Karpas-422 (cell line): ENCODE measurements around the gene MAPKAPK3. TPM values are rescaled to one million over a fixed set of nuclear protein-coding genes. Genes with fewer than 3 reads are reported as not detected.

Source experiments
- DNase-seq: peaks from one replicate; pipeline ENCODE4 v3.0.0-alpha.2; 2015
- H2AFZ ChIP-seq: fragments of 200-600 bp; sonication (generic); 2 replicates; pipeline ENCODE4 v1.6.1; 2014; ENCODE audit warnings: antibody characterized with exemption, low read length, mixed read lengths
- H3K27ac ChIP-seq: fragments of 200-600 bp; sonication (generic); 2 replicates; pipeline ENCODE4 v1.5.1; 2014; ENCODE audit warnings: mild to moderate bottlenecking, low read length, moderate library complexity
- H3K27me3 ChIP-seq: fragments of 200-600 bp; sonication (generic); 2 replicates; pipeline ENCODE4 v1.6.1; 2014; ENCODE audit warnings: low read length, mixed read lengths
- H3K36me3 ChIP-seq: fragments of 200-600 bp; sonication (generic); 2 replicates; pipeline ENCODE4 v1.6.1; 2014; ENCODE audit warnings: low read length, mixed read lengths; ENCODE audit not compliant: insufficient read depth
- H3K4me1 ChIP-seq: fragments of 200-600 bp; sonication (generic); 2 replicates; pipeline ENCODE4 v1.6.1; 2014; ENCODE audit warnings: mild to moderate bottlenecking, low read length, mixed read lengths
- H3K4me2 ChIP-seq: fragments of 200-600 bp; sonication (generic); 2 replicates; pipeline ENCODE4 v1.6.1; 2014; ENCODE audit warnings: low read length, low read depth, mild to moderate bottlenecking; ENCODE audit not compliant: poor library complexity, severe bottlenecking
- H3K4me3 ChIP-seq: fragments of 200-600 bp; sonication (generic); 2 replicates; pipeline ENCODE4 v1.5.1; 2014; ENCODE audit warnings: mild to moderate bottlenecking, antibody characterized with exemption, low read length, mixed read lengths
- H3K79me2 ChIP-seq: fragments of 200-600 bp; sonication (generic); 2 replicates; pipeline ENCODE4 v1.6.1; 2014; ENCODE audit warnings: mild to moderate bottlenecking, low read length, mixed read lengths
- H3K9ac ChIP-seq: fragments of 200-600 bp; sonication (generic); 2 replicates; pipeline ENCODE4 v1.6.0; 2014; ENCODE audit warnings: low read length
- H3K9me2 ChIP-seq: fragments of 200-600 bp; sonication (generic), shearing (Covaris generic); replicated peaks from 2 replicates; pipeline ENCODE4 v1.6.0; 2014; ENCODE audit warnings: mild to moderate bottlenecking, low read length, moderate library complexity; ENCODE audit not compliant: insufficient read depth
- H3K9me3 ChIP-seq: fragments of 300-700, 200-600 bp; sonication (generic); 2 replicates; pipeline ENCODE4 v1.6.1; 2014; ENCODE audit warnings: low read length, mixed read lengths
- H4K20me1 ChIP-seq: fragments of 200-600 bp; sonication (generic); 2 replicates; pipeline ENCODE4 v1.6.1; 2014; ENCODE audit warnings: mild to moderate bottlenecking, antibody characterized with exemption, low read length, low read depth; ENCODE audit not compliant: insufficient read depth
- total RNA-seq: library from RNA; depleted of rRNA; stranded (reverse); fragments of >200 nt; shearing (Covaris generic); gene quantifications from 2 replicates; pipeline ENCODE4 v1.2.3, GENCODE V29; 2014; ENCODE audit warnings: low replicate concordance

Gene MAPKAPK3
- total RNA-seq, 1 experiment from 2014 or later, result 20.8 TPM

- H2AFZ ChIP-seq, result no peak overlapping the region
- H3K79me2 ChIP-seq, result no peaks in the 10 kb centered on the region
- H3K9ac ChIP-seq, result no peak overlapping the region
- H3K9me2 ChIP-seq, result no peaks in the 10 kb centered on the region
- no peak overlapping the region for H3K4me2 ChIP-seq
- H3K9me3 ChIP-seq, result no peaks in the 10 kb centered on the region
- H3K27me3 ChIP-seq, result no peaks in the 10 kb centered on the region
- DNase-seq, result no peak
- no peak overlapping the region for H3K4me3 ChIP-seq
- no peaks in the 10 kb centered on the region; the same call in 1 of the 2 replicates for H3K4me1 ChIP-seq
- H4K20me1 ChIP-seq, result peaks cover 17% of the 10 kb centered on the region
- H3K27ac ChIP-seq, result no peak overlapping the region
- H3K36me3 ChIP-seq, result no peaks in the 10 kb centered on the region
Observed at GRCh38 chr3:50625231-50626182, 8.6 kb downstream of the MAPKAPK3 start.

DNA sequence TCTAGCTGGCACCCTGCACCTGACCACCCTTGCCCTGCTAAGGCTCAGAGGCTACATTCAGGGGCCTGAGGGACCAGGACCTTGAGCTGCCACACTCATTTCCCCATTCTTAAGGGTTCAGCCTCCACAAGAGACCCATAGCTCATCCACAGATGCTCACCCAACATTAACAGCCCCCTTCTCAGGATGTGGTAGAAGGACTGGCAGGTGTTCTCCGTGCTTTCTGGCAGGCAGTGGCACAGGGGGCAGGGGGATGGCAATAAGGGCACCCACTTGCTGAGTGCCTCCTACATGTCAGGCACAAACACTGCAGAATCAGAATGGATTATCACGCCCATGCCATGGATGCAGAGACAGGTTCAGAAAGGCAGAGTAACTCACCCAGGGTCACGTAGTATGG lies 9.4 kb downstream of the MAPKAPK3 start:
- H3K27ac ChIP-seq, result no peak overlapping the region
- H3K36me3 ChIP-seq, result no peaks in the 10 kb centered on the region
- H3K9me3 ChIP-seq, result no peaks in the 10 kb centered on the region
- no peak overlapping the region for H3K4me3 ChIP-seq
- H3K4me2 ChIP-seq, result no peak overlapping the region
- no peak for DNase-seq
- no peaks in the 10 kb centered on the region for H3K4me1 ChIP-seq
- H2AFZ ChIP-seq, result no peak overlapping the region
- H3K9ac ChIP-seq, result no peak overlapping the region
- H3K9me2 ChIP-seq, result no peaks in the 10 kb centered on the region
- no peaks in the 10 kb centered on the region for H3K79me2 ChIP-seq
- H4K20me1 ChIP-seq, result peaks cover 17% of the 10 kb centered on the region
- H3K27me3 ChIP-seq, result no peaks in the 10 kb centered on the region

DNA sequence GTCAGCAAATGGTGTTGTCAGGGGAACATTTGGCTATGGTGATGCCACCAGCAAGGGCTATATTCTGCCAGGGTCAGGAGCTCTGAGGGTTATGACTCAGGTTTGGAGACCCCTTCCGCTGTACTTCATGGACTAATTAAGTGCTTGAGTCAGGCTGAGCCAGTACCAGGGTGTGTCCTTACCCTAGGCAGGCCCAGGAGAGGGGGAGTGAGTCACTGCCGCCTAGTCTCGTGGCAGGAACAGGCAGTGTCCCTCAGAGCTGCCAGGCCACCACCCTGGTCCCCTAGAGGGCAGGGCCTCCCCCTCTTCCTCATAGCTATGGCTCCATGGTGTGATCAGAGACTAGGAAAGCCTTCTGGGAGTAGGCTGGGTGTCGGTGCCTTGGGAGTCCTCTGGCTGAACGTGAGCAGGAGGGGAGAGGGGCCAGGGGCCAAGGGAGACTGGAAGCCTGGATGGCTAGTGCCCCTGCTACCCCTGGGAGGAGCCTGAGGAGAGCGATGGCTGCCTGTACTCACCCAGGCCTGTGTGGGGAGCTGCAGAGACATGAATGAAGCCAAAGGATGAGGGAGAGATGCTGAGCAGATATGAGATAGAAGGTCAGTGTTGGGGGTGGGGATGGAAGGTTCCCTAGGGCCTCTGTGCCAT lies 10.6 kb downstream of the MAPKAPK3 start:
- DNase-seq, result peak; percentile 71
- H3K36me3 ChIP-seq, result no peaks in the 10 kb centered on the region
- no peaks in the 10 kb centered on the region for H3K27me3 ChIP-seq
- H3K79me2 ChIP-seq, result no peaks in the 10 kb centered on the region
- peaks cover 20% of the 10 kb centered on the region for H4K20me1 ChIP-seq
- no peak overlapping the region for H3K27ac ChIP-seq
- H3K4me2 ChIP-seq, result no peak overlapping the region
- H3K4me1 ChIP-seq, result no peaks in the 10 kb centered on the region
- H3K4me3 ChIP-seq, result no peak overlapping the region
- no peaks in the 10 kb centered on the region for H3K9me3 ChIP-seq
- H3K9ac ChIP-seq, result no peak overlapping the region
- no peak overlapping the region for H2AFZ ChIP-seq
- H3K9me2 ChIP-seq, result no peaks in the 10 kb centered on the region

- Histone ChIP-seq H3K4me1 (no peaks in the 10 kb centered on the region), H4K20me1 (peaks cover 24% of the 10 kb centered on the region), H3K27ac (no peak overlapping the region), H3K79me2 (no peaks in the 10 kb centered on the region), H3K36me3 (no peaks in the 10 kb centered on the region), H3K9me2 (no peaks in the 10 kb centered on the region), H2AFZ (no peak overlapping the region), H3K27me3 (no peaks in the 10 kb centered on the region), H3K4me2 (no peak overlapping the region), H3K4me3 (no peak overlapping the region), H3K9me3 (no peaks in the 10 kb centered on the region), H3K9ac (no peak overlapping the region)
- no peak for DNase-seq
Observed at GRCh38 chr3:50628601-50629000, 11.7 kb downstream of the MAPKAPK3 start.

DNA sequence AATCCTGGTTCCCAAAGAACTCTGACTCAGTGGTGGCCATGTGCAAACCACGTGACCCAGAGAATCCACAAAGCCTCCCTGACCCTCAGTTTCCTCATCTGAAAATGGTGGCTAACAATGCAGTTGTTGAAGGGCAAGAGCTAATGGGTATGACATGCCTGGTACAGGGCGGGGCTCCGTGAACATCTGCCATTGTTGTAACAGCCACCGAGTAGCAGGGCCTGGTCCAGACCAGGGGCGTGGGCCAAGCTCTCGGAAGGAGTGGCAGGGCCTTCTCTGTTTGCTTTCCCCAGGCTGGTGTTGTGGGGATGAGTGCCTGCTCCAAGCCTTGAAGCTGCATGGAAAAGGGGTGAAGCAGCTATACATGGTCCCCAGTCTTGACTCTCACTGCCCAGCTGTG lies 13.4 kb downstream of the MAPKAPK3 start:
- H4K20me1 ChIP-seq, result peaks cover 22% of the 10 kb centered on the region; the same call in 1 of the 2 replicates
- H3K27me3 ChIP-seq, result no peaks in the 10 kb centered on the region
- no peaks in the 10 kb centered on the region for H3K79me2 ChIP-seq
- DNase-seq, result no peak
- no peak overlapping the region for H3K4me2 ChIP-seq
- no peaks in the 10 kb centered on the region for H3K4me1 ChIP-seq
- no peak overlapping the region for H3K27ac ChIP-seq
- no peak overlapping the region for H3K9ac ChIP-seq
- no peaks in the 10 kb centered on the region for H3K36me3 ChIP-seq
- H3K9me2 ChIP-seq, result no peaks in the 10 kb centered on the region
- H2AFZ ChIP-seq, result no peak overlapping the region
- no peak overlapping the region for H3K4me3 ChIP-seq
- H3K9me3 ChIP-seq, result no peaks in the 10 kb centered on the region

- Histone ChIP-seq H3K4me3 (no peak overlapping the region), H3K27me3 (no peaks in the 10 kb centered on the region), H2AFZ (no peak overlapping the region), H4K20me1 (peaks cover 22% of the 10 kb centered on the region; the same call in 1 of the 2 replicates), H3K9ac (no peak overlapping the region), H3K27ac (no peak overlapping the region), H3K9me2 (no peaks in the 10 kb centered on the region), H3K9me3 (no peaks in the 10 kb centered on the region), H3K79me2 (no peaks in the 10 kb centered on the region), H3K4me1 (no peaks in the 10 kb centered on the region), H3K36me3 (no peaks in the 10 kb centered on the region), H3K4me2 (no peak overlapping the region)
- no peak for DNase-seq
Observed at GRCh38 chr3:50630877-50631276, 13.9 kb downstream of the MAPKAPK3 start.

DNA sequence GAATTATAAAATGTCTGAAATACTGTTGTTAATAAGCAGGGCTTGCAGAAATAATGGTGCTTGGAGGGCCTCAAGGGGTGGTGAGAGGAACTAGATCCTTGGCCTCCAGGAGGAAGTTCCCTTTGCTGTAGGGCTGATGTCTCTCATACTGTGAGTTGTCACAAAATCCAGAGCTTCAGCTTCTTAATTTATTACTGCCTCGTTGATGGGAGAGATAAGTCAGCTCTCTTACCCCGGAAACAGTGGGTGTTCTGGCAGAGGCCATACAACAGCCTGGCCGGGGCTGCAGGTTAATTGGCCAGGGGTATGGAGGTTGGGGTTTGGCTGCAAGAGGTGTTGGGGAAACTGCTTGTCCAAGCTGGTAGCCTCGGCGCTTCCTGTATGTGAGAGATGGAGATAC lies 15.5 kb downstream of the MAPKAPK3 start:
- H3K9ac ChIP-seq, result no peak overlapping the region
- H3K4me2 ChIP-seq, result no peak overlapping the region
- no peaks in the 10 kb centered on the region for H3K36me3 ChIP-seq
- H3K27me3 ChIP-seq, result no peaks in the 10 kb centered on the region
- peaks cover 14% of the 10 kb centered on the region; the same call in 1 of the 2 replicates for H4K20me1 ChIP-seq
- DNase-seq, result no peak
- H3K27ac ChIP-seq, result no peak overlapping the region
- no peak overlapping the region for H3K4me3 ChIP-seq
- H2AFZ ChIP-seq, result no peak overlapping the region
- H3K9me3 ChIP-seq, result no peaks in the 10 kb centered on the region
- no peaks in the 10 kb centered on the region for H3K9me2 ChIP-seq
- no peaks in the 10 kb centered on the region for H3K4me1 ChIP-seq
- H3K79me2 ChIP-seq, result no peaks in the 10 kb centered on the region

DNA sequence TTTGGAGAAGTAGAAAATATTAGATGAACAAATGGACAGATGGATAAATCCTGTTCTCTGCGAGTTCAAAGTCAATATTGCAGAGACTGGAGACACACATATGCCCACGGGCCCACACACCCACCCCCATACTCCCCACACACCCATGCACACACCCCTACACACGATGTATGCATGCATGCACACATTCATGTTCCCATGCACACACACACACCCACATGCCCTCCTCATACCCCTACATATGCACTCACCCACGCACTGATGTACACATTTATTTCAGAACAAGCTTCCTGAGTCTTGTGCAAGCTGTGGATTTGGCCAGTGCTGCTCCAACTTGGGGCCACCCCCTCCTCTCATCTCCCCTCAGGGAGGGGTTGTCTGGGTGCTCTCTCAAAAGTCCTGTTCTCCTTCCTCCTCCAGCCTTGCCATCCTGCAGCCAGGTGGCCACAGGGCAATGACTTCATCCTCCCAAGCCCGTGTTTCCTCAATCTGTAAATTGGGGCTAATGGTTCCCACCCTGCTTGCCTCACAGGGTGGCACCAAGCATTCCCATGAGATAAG lies 16.4 kb downstream of the MAPKAPK3 start:
- Histone ChIP-seq H3K9ac (no peak overlapping the region), H3K9me3 (no peaks in the 10 kb centered on the region), H4K20me1 (peaks cover 14% of the 10 kb centered on the region; the same call in 1 of the 2 replicates), H2AFZ (no peak overlapping the region), H3K9me2 (no peaks in the 10 kb centered on the region), H3K27me3 (no peaks in the 10 kb centered on the region), H3K4me2 (no peak overlapping the region), H3K79me2 (no peaks in the 10 kb centered on the region), H3K4me3 (no peak overlapping the region), H3K27ac (no peak overlapping the region), H3K4me1 (no peaks in the 10 kb centered on the region), H3K36me3 (no peaks in the 10 kb centered on the region)
- no peak for DNase-seq
